Skin epidermis (tissue), 12 donors: ENCODE measurements around the gene SUSD5.
"Not testable (repeated sequence)": the region's sequence is repeated elsewhere in the genome, so short reads cannot be mapped to it uniquely, and the experiment has no call there.

Experiments used
- H3K27ac ChIP-seq, 21 experiments: fragments of 200-600 bp; sonication (generic) in 11 of 21; one replicate each; pipeline ENCODE4 v1.5.0; 2020; ENCODE audit warnings: mild to moderate bottlenecking in 3 of 21, inconsistent platforms in 2 of 21, moderate library complexity in 2 of 21
- H3K4me3 ChIP-seq, 7 experiments: fragments of 200-600 bp; sonication (generic) in 2 of 7; one replicate each; pipeline ENCODE4 v1.5.0; 2020; ENCODE audit warnings: inconsistent platforms in 2 of 7, mild to moderate bottlenecking in 2 of 7, moderate library complexity in 1 of 7

SUSD5 gene

GRCh38 chr3:33159234-33159633, 59.4 kb downstream of the SUSD5 start:
- H3K4me3 ChIP-seq: no peak overlapping the region
- no peak overlapping the region for H3K27ac ChIP-seq

- no peak overlapping the region for H3K27ac ChIP-seq
- H3K4me3 ChIP-seq: no peak overlapping the region
Observed at GRCh38 chr3:33155301-33155700, 63.3 kb downstream of the SUSD5 start.

- no peak overlapping the region for H3K27ac ChIP-seq
- no peak overlapping the region for H3K4me3 ChIP-seq
Observed at GRCh38 chr3:33153782-33154181, 64.8 kb downstream of the SUSD5 start.

GRCh38 chr3:33152363-33153360, 65.9 kb downstream of the SUSD5 start:
- Histone ChIP-seq H3K4me3 (no peak overlapping the region), H3K27ac (no peak overlapping the region)

- no peak overlapping the region for H3K4me3 ChIP-seq
- H3K27ac ChIP-seq: no peak overlapping the region
Observed at GRCh38 chr3:33149342-33149741, 69.3 kb downstream of the SUSD5 start.

- H3K27ac ChIP-seq: peak overlapping the region in 1 of 21 experiments; percentile 5
- no peak overlapping the region for H3K4me3 ChIP-seq
Observed at GRCh38 chr3:33146791-33147445, 71.7 kb downstream of the SUSD5 start.

GRCh38 chr3:33145901-33146580, 72.6 kb downstream of the SUSD5 start:
- H3K27ac ChIP-seq: no peak overlapping the region
- no peak overlapping the region for H3K4me3 ChIP-seq

GRCh38 chr3:33145221-33145900, 73.2 kb downstream of the SUSD5 start:
- Histone ChIP-seq H3K4me3 (no peak overlapping the region), H3K27ac (no peak overlapping the region)

- H3K27ac ChIP-seq: no peak overlapping the region
- H3K4me3 ChIP-seq: no peak overlapping the region
Observed at GRCh38 chr3:33144433-33144832, 74.2 kb downstream of the SUSD5 start.

GRCh38 chr3:33141006-33141405, 77.6 kb downstream of the SUSD5 start:
- H3K27ac ChIP-seq: no peak overlapping the region
- no peak overlapping the region for H3K4me3 ChIP-seq

- no peak overlapping the region for H3K27ac ChIP-seq
- no peak overlapping the region for H3K4me3 ChIP-seq
Observed at GRCh38 chr3:33139996-33140395, 78.6 kb downstream of the SUSD5 start.

- not testable (repeated sequence) for H3K4me3 ChIP-seq, H3K27ac ChIP-seq
Observed at GRCh38 chr3:33139006-33139623, 79.5 kb downstream of the SUSD5 start.

GRCh38 chr3:33137691-33138090, 80.9 kb downstream of the SUSD5 start:
- Histone ChIP-seq H3K4me3 (no peak overlapping the region), H3K27ac (no peak overlapping the region)

GRCh38 chr3:33134026-33134625, 84.5 kb downstream of the SUSD5 start:
- no peak overlapping the region for H3K27ac ChIP-seq
- no peak overlapping the region for H3K4me3 ChIP-seq

GRCh38 chr3:33132019-33132360, 86.6 kb downstream of the SUSD5 start:
- Histone ChIP-seq H3K4me3 (no peak overlapping the region), H3K27ac (peak overlapping the region in 1 of 21 experiments; percentile 1)

GRCh38 chr3:33131331-33132018, 87.1 kb downstream of the SUSD5 start:
- Histone ChIP-seq H3K4me3 (no peak overlapping the region), H3K27ac (no peak overlapping the region)

- H3K4me3 ChIP-seq: no peak overlapping the region
- H3K27ac ChIP-seq: no peak overlapping the region
Observed at GRCh38 chr3:33130144-33130543, 88.5 kb downstream of the SUSD5 start.

GRCh38 chr3:33128706-33129105, 89.9 kb downstream of the SUSD5 start:
- no peak overlapping the region for H3K27ac ChIP-seq

GRCh38 chr3:33125840-33126239, 92.8 kb downstream of the SUSD5 start:
- Histone ChIP-seq H3K27ac (no peak overlapping the region), H3K4me3 (no peak overlapping the region)

More at GRCh38 chr3:33128706-33129105, 89.9 kb downstream of the SUSD5 start:
- no peak overlapping the region for H3K4me3 ChIP-seq
